Loucy (cell line): Measurements from ENCODE around the gene LCN15.

Experiments
- EZH2phosphoT487 ChIP-seq: fragments of 200-600 bp; IDR thresholded peaks from 2 replicates; pipeline ENCODE4 v1.6.1; 2018; ENCODE audit warnings: antibody characterized with exemption, mild to moderate bottlenecking, moderate library complexity, borderline replicate concordance
- TF ChIP-seq, protein P1 (sequence below): fragments of 200-600 bp; sonication (generic); conservative IDR thresholded peaks from 2 replicates; pipeline ENCODE4 v1.5.1; 2014; ENCODE audit warnings: mild to moderate bottlenecking, antibody characterized with exemption, low read length

DNA sequence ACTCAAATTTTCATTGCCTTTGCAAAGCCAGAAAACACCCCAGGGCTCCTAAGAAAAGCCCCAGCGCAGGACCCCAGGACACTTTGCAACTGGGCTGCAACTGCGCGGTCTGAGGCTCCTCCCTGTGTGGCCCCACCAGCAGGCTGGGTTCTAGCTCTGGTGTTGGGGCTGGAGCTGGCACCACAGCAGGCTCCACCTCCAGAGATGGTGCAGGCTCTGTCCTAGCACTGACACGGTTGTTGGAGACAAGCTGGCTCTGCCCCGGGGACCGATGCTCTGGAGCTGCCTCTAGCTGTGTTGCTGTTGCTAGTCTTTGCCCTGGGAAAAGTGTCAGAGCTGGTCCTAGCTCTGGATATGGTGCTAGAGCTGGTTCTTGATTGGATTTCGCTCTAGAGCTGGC lies 35.2 kb downstream of the LCN15 start:
- no peak for TF ChIP-seq EZH2phosphoT487
- TF ChIP-seq, protein P1, sequence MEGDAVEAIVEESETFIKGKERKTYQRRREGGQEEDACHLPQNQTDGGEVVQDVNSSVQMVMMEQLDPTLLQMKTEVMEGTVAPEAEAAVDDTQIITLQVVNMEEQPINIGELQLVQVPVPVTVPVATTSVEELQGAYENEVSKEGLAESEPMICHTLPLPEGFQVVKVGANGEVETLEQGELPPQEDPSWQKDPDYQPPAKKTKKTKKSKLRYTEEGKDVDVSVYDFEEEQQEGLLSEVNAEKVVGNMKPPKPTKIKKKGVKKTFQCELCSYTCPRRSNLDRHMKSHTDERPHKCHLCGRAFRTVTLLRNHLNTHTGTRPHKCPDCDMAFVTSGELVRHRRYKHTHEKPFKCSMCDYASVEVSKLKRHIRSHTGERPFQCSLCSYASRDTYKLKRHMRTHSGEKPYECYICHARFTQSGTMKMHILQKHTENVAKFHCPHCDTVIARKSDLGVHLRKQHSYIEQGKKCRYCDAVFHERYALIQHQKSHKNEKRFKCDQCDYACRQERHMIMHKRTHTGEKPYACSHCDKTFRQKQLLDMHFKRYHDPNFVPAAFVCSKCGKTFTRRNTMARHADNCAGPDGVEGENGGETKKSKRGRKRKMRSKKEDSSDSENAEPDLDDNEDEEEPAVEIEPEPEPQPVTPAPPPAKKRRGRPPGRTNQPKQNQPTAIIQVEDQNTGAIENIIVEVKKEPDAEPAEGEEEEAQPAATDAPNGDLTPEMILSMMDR: no peak
